ENCODE results near the gene VSTM2B.
"Not testable (repeated sequence)": the region's sequence is repeated elsewhere in the genome, so short reads cannot be mapped to it uniquely, and the experiment has no call there.

The VSTM2B gene

GRCh38 chr19:29548483-29549085, 22.8 kb downstream of the VSTM2B start:
- no peak for DNase-seq

- DNase-seq = no peak
These were observed 23.6 kb downstream of the VSTM2B start for GRCh38 chr19:29549105-29550070.

- DNase-seq = no peak
These were observed 25.1 kb downstream of the VSTM2B start for GRCh38 chr19:29550896-29551295.

- DNase-seq = no peak
These were observed 26.0 kb downstream of the VSTM2B start for GRCh38 chr19:29551774-29552173.

GRCh38 chr19:29552454-29553280, 26.9 kb downstream of the VSTM2B start:
- DNase-seq = no peak

GRCh38 chr19:29554149-29554548, 28.4 kb downstream of the VSTM2B start:
- no peak for DNase-seq

GRCh38 chr19:29559110-29559509, 33.3 kb downstream of the VSTM2B start:
- not testable (repeated sequence) for DNase-seq

GRCh38 chr19:29559743-29560142, 33.9 kb downstream of the VSTM2B start:
- DNase-seq = no peak

- DNase-seq = no peak
These were observed 34.7 kb downstream of the VSTM2B start for GRCh38 chr19:29560313-29561075.

- no peak for DNase-seq
These were observed 35.8 kb downstream of the VSTM2B start for GRCh38 chr19:29561601-29562000.

- DNase-seq = no peak
These were observed 36.8 kb downstream of the VSTM2B start for GRCh38 chr19:29562299-29563297.

- no peak for DNase-seq
These were observed 37.8 kb downstream of the VSTM2B start for GRCh38 chr19:29563486-29564101.

- no peak for DNase-seq
These were observed 38.8 kb downstream of the VSTM2B start for GRCh38 chr19:29564574-29565005.

- no peak for DNase-seq
These were observed 39.4 kb downstream of the VSTM2B start for GRCh38 chr19:29565171-29565570.

- DNase-seq = no peak
These were observed 40.8 kb downstream of the VSTM2B start for GRCh38 chr19:29566496-29567054.

GRCh38 chr19:29567366-29567915, 41.6 kb downstream of the VSTM2B start:
- DNase-seq = no peak

GRCh38 chr19:29568036-29569025, 42.5 kb downstream of the VSTM2B start:
- no peak for DNase-seq

GRCh38 chr19:29569038-29569911, 43.5 kb downstream of the VSTM2B start:
- DNase-seq = no peak
